ENCODE results near the gene POLDIP2. TPM values are rescaled to one million over a fixed set of nuclear protein-coding genes. Genes with fewer than 3 reads are reported as not detected.

The POLDIP2 gene
- total RNA-seq, 2 experiments from 2014 or later: 73.8 to 76.4 TPM

DNA sequence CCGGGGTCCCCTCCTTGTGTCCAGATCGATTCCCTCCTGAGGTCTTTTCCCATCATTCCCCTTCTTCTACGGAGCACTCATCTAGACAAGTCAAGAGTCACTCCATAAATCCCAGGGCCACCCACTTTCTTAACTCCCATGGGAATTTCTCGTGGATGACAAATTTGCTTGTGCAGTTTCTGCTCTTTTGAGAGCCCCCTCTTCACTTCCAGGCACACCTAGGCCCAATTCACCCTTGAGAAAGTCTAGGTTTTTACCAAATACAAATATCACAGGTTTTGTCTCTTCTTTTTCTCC, 522 bp upstream of the POLDIP2 start:
- intact Hi-C loops (cut with micrococcal nuclease): loop anchor here (1.0 to 10.0 kb wide), 3 partner anchors 13 to 187 kb away; partner anchors contain the start of genes IFT20, SARM1 and TNFAIP1
- H3K36me3 Mint-ChIP-seq: peaks cover 28% of the 10 kb centered on the region
- peak overlapping the region; percentile 79 for H3K27ac Mint-ChIP-seq
- peak overlapping the region; percentile 95 for H3K4me3 Mint-ChIP-seq
- POLR2A ChIA-PET: interaction anchor here (0.6 to 3.9 kb wide), 7 partner anchors 10 to 286 kb away, joined by 3 to 40 read pairs (median 8); partner anchors contain the start of genes IFT20, SARM1, TMEM97 and TNFAIP1
- no peaks in the 10 kb centered on the region for H3K9me3 Mint-ChIP-seq
- DNase-seq: no peak
- CTCF ChIA-PET: interaction anchor here (1.4 to 2.2 kb wide), 3 partner anchors 22 to 106 kb away, joined by 3 to 9 read pairs (median 5); partner anchors contain the start of genes IFT20 and TNFAIP1
- H3K27me3 Mint-ChIP-seq: no peaks in the 10 kb centered on the region
- H3K4me1 Mint-ChIP-seq (ENCODE audit: low read depth): peaks cover 28% of the 10 kb centered on the region

DNA sequence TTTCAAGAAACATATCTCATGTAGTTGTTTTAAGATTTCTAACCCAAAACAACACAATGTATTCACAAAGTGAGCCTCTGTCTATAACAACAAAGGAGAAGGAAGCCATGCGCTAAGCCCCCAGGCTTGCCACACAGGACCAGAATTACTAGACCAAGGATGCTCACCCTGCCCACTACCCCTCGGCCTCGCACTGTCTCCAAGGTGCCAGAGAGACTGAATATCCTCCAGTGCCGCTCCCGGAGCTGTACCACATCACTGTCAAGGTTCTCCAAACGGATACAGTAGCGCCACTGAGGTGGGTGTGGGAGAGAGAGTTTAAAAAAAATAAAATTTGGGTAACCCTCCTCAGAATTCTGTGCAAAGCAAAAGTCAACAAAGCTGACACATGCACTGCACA, 7.1 kb downstream of the POLDIP2 start:
- Mint-ChIP-seq H3K9me3 (no peaks in the 10 kb centered on the region), H3K4me3 (no peak overlapping the region), H3K27me3 (no peaks in the 10 kb centered on the region), H3K27ac (no peak overlapping the region), H3K4me1 (ENCODE audit: low read depth) (peaks cover 4% of the 10 kb centered on the region), H3K36me3 (peaks cover 47% of the 10 kb centered on the region)
- DNase-seq: no peak
- ChIA-PET CTCF (no interaction called here), POLR2A (interaction anchor here (0.6 kb wide), 1 partner anchor 83 kb away, joined by 3 read pairs; no protein-coding TSS in a partner anchor)
- intact Hi-C loops (cut with micrococcal nuclease): loop anchor here (10.0 kb wide), 1 partner anchor 195 kb away; no protein-coding TSS in a partner anchor

DNA sequence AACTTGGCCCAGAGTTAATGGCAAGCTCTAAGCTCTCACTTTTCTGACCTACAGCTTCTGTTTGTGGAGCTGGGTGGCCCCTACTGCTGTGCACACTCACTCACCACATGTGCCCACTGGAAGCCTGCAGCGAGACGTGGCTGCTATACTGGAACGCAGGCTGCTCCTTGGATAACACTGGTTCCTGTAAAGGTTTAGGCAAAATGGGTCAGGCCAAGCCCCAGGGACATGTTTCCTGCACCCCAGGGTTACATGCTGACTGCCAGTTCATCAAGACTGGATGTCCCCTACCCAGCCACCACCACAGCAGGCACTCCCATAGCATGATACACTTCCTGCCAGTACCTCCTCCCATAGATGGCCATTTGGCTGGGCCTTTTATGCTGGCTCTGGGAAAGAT, 8.3 kb downstream of the POLDIP2 start:
- H3K27ac Mint-ChIP-seq: no peak overlapping the region
- DNase-seq: no peak
- H3K9me3 Mint-ChIP-seq: no peaks in the 10 kb centered on the region
- peaks cover 42% of the 10 kb centered on the region for H3K36me3 Mint-ChIP-seq
- ChIA-PET POLR2A (interaction anchor here (1.8 kb wide), 1 partner anchor 14 kb away, joined by 9 read pairs; the partner anchor contains the start of genes IFT20 and TNFAIP1), CTCF (no interaction called here)
- H3K4me1 Mint-ChIP-seq (ENCODE audit: low read depth): no peaks in the 10 kb centered on the region
- no peaks in the 10 kb centered on the region for H3K27me3 Mint-ChIP-seq
- intact Hi-C loops (cut with micrococcal nuclease): no loop called here
- no peak overlapping the region for H3K4me3 Mint-ChIP-seq

DNA sequence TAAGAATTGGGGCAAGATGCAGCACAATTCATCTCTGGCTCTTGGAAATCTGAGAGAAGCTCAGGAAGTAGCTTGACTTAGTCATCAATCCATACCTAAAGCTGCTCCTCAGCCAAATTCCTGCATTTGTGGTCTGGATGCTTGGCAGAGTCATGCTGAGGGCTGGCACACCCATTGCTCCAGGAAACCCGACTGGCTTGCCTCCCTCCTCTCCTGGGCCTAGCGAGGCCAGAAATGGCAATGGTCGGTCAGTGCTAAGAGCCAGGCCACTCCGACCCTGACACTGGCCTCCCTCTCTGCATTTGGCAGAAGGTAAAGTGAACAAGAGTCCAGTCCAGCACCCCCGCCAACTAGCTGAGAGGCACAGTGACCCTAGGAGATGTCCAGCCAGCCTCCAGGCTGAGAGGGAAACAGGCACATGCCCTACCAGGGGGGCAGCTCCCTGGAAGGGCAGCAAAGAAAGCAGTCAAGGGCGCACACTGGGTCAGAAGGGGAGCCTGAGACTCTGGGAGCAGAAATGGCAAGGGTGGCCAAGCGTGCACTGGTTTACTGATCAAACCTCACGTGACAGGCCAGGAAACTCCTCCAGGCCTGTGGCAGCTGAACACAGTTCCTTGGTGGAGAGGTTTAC, 10.0 kb downstream of the POLDIP2 start:
- H3K27ac Mint-ChIP-seq: no peak overlapping the region
- ChIA-PET POLR2A (interaction anchor here (1.8 to 2.3 kb wide), 2 partner anchors 10 to 12 kb away, joined by 9 to 14 read pairs; partner anchors contain the start of genes IFT20, POLDIP2 and TNFAIP1), CTCF (interaction anchor here (1.3 to 1.7 kb wide), 2 partner anchors 10 to 11 kb away, joined by 3 to 5 read pairs; partner anchors contain the start of gene TNFAIP1)
- H3K4me3 Mint-ChIP-seq: no peak overlapping the region
- peaks cover 40% of the 10 kb centered on the region for H3K36me3 Mint-ChIP-seq
- no peaks in the 10 kb centered on the region for H3K9me3 Mint-ChIP-seq
- no peak for DNase-seq
- H3K27me3 Mint-ChIP-seq: no peaks in the 10 kb centered on the region
- no peaks in the 10 kb centered on the region for H3K4me1 Mint-ChIP-seq (ENCODE audit: low read depth)
- intact Hi-C loops (cut with micrococcal nuclease): no loop called here

DNA sequence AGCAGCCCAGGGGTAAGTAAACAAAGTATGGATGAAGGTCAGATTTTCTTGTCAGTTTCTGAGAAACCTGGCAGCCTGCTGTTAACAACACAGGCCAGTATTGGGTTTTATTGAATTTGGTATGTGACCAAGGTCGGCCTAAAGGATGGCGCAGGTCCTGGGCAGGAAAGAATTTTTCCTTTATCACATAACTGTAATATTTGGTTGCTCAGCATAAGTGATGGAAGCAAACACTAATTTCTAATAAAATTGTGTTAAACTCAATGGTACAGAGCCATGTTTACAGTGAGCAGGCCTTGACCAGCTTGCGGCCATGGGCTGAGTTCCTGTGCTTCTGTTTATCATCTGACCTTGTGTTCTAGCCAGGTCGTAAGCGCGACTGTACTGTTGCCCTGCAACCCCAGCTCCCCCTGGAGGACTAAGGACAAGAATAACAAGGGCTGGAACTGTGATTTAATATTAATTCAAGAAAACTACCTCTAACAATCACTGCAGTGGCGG, 10.5 kb downstream of the POLDIP2 start:
- intact Hi-C loops (cut with micrococcal nuclease): no loop called here
- Mint-ChIP-seq H3K4me3 (no peak overlapping the region), H3K36me3 (peaks cover 42% of the 10 kb centered on the region), H3K27me3 (no peaks in the 10 kb centered on the region), H3K4me1 (ENCODE audit: low read depth) (no peaks in the 10 kb centered on the region), H3K9me3 (no peaks in the 10 kb centered on the region), H3K27ac (no peak overlapping the region)
- DNase-seq: no peak
- ChIA-PET POLR2A (interaction anchor here (1.3 to 2.3 kb wide), 3 partner anchors 10 to 11 kb away, joined by 4 to 14 read pairs (median 9); partner anchors contain the start of genes IFT20, POLDIP2 and TNFAIP1), CTCF (interaction anchor here (1.3 to 1.7 kb wide), 2 partner anchors 9 to 11 kb away, joined by 3 to 5 read pairs; partner anchors contain the start of gene TNFAIP1)

DNA sequence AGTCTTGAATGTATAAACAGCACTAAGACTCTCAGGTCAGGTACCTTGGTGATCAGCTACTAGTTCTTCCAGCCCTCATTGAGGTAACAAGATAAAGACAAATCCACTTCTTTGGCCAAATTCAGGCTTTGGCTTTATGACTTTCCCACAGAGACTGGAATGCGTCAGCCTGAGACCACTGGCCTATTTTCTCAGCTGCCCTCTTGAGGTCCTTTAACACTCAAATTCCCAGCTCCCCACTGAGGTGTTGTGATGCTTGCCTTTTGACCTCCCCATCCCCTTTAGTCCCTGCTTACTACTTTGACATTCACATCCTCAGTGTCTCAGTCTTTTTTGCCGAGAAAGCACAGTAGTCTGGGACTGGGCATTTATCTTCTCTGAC, 11.1 kb downstream of the POLDIP2 start:
- POLR2A ChIA-PET: interaction anchor here (1.3 kb wide), 1 partner anchor 11 kb away, joined by 4 read pairs; the partner anchor contains the start of genes IFT20 and TNFAIP1
- Mint-ChIP-seq H3K9me3 (no peaks in the 10 kb centered on the region), H3K27ac (peak overlapping the region; percentile 23), H3K4me3 (no peak overlapping the region), H3K4me1 (ENCODE audit: low read depth) (no peaks in the 10 kb centered on the region), H3K36me3 (peaks cover 40% of the 10 kb centered on the region), H3K27me3 (no peaks in the 10 kb centered on the region)
- no peak for DNase-seq
- CTCF ChIA-PET: interaction anchor here (1.3 to 1.7 kb wide), 2 partner anchors 8 to 10 kb away, joined by 3 to 5 read pairs; partner anchors contain the start of gene TNFAIP1
- intact Hi-C loops (cut with micrococcal nuclease): no loop called here

DNA sequence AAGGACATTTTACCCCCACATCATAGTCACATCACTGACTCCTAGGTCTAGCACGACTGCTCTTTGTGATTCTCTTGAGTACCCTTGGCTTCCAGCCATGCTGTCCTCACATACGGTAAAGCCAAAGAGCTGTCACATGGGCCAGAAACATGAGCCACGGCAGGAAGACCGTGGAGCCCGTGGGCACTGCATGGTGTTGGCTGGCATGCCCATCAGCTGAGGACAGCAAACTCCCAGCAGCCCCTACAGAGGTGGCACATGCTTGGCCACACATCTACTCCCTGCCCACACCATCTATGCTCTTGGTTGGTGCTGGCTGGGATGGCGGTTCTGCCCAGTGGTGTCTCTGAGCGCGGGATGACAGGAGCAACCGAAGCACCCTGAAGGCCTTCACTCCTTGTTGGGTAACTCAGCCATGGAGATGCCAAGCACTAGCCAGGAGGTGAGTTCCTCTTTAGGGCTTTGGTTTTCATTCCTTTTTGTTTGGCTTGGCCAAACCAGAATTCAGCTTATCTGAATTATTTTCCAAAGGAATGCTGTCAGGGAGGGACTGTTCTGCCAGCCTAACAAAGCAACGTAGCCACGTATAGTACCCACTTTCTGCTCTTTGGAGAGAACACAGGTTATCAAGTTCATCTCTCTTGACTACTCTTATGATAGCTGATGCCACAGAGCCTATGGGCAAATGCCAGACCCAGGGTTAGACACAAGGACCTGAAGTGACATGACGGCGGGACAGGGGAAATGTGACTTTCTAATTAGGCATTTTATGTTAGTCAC, 11.7 kb downstream of the POLDIP2 start:
- intact Hi-C loops (cut with micrococcal nuclease): no loop called here
- CTCF ChIA-PET: interaction anchor here (0.6 to 1.7 kb wide), 2 partner anchors 8 to 10 kb away, joined by 3 to 5 read pairs; partner anchors contain the start of genes IFT20 and TNFAIP1
- Mint-ChIP-seq H3K36me3 (peaks cover 38% of the 10 kb centered on the region), H3K9me3 (no peaks in the 10 kb centered on the region), H3K4me1 (ENCODE audit: low read depth) (no peaks in the 10 kb centered on the region), H3K27me3 (no peaks in the 10 kb centered on the region), H3K4me3 (no peak overlapping the region), H3K27ac (peak overlapping the region; percentile 23)
- POLR2A ChIA-PET: interaction anchor here (0.9 to 1.3 kb wide), 2 partner anchors 10 kb away, joined by 4 to 5 read pairs; partner anchors contain the start of genes IFT20 and TNFAIP1
- no peak for DNase-seq

DNA sequence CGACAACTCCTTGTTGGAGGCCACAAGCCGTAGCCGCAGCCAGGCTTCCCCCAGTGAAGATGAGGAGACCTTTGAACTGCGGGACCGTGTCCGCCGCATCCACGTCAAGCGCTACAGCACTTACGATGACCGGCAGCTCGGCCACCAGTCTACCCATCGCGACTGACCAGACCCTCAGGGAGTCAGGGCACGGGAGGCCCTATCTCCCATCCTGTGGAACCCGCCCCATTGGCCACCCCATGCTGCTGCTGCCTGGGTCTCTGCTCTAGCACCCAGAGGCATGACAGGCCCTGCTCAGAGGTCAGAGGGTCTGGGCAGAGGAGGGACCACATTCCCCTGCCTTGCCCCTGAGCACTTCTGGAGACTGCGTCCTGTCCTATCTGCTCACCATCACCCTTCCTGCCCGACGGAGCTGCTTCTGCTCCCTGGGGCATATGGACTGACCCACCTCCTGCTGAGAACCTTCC, 12.9 kb downstream of the POLDIP2 start:
- Mint-ChIP-seq H3K36me3 (peaks cover 39% of the 10 kb centered on the region), H3K27ac (no peak overlapping the region), H3K9me3 (no peaks in the 10 kb centered on the region), H3K27me3 (no peaks in the 10 kb centered on the region), H3K4me3 (no peak overlapping the region), H3K4me1 (ENCODE audit: low read depth) (no peaks in the 10 kb centered on the region)
- CTCF ChIA-PET: no interaction called here
- intact Hi-C loops (cut with micrococcal nuclease): no loop called here
- no peak for DNase-seq
- POLR2A ChIA-PET: interaction anchor here (0.9 kb wide), 1 partner anchor 9 kb away, joined by 5 read pairs; the partner anchor contains the start of genes IFT20 and TNFAIP1

DNA sequence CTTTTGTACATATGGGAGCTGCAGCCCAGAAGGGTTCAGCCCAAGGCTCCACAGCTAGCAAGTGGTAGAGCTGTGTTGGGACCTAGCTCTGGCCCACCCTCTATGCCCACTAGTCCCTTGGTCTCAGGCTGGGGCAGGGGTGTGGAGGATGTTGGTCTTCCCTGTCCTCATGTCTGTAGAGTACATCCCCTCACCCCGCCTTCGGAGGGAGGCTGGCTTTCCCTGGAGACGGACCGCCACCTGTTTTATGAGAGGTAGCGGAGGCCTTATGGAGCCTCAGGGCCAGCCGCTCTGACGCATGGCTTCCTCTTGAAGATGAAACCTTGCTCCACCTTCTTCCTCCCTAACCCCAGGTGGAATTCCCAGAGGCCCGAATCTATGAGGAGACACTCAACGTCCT, 13.3 kb downstream of the POLDIP2 start:
- Mint-ChIP-seq H3K27me3 (no peaks in the 10 kb centered on the region), H3K4me3 (no peak overlapping the region), H3K4me1 (ENCODE audit: low read depth) (no peaks in the 10 kb centered on the region), H3K36me3 (peaks cover 38% of the 10 kb centered on the region), H3K27ac (no peak overlapping the region), H3K9me3 (no peaks in the 10 kb centered on the region)
- POLR2A ChIA-PET: no interaction called here
- intact Hi-C loops (cut with micrococcal nuclease): no loop called here
- no peak for DNase-seq
- CTCF ChIA-PET: no interaction called here

DNA sequence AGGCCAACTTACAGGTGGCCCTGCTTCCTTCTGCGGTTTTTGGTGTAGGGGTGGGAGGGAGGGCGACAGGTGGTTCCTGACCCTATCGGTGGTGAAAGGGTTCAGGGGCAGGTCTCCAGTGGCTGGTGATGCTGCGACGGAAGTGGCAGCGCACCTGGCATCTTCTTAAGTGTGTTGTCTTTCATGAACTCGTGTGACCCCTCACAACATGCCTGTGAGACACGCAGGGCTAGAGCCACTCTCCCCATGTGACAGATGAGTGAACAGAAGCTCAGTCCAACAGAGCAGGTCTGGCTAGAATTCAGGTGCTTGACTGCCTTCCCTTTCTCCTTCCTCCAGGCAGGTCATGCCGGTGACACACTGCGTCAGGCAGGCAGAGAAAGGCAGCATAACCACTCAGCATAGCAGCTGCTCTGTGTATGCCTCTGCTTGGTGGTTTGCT, 13.8 kb downstream of the POLDIP2 start:
- Mint-ChIP-seq H3K9me3 (no peaks in the 10 kb centered on the region), H3K27me3 (no peaks in the 10 kb centered on the region), H3K4me3 (no peak overlapping the region), H3K36me3 (peaks cover 33% of the 10 kb centered on the region), H3K27ac (no peak overlapping the region), H3K4me1 (ENCODE audit: low read depth) (peaks cover 3% of the 10 kb centered on the region)
- intact Hi-C loops (cut with micrococcal nuclease): no loop called here
- POLR2A ChIA-PET: no interaction called here
- CTCF ChIA-PET: no interaction called here
- DNase-seq: no peak

DNA sequence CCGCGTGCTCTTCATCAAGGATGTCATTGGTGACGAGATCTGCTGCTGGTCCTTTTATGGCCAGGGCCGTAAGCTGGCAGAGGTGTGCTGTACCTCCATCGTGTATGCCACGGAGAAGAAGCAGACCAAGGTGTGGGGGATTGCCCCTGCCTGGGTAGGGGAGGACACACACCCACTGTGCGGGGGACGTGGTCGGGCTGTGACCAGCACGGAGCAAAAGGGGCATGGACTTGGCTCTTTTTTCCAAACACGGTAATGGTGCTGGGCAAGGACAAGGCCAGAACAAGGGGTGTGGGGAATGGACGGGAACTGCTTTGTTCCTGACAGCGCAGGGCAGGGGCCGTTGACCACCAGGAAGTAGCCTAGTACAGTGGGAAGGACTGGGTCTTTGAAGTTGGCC, 15.0 kb downstream of the POLDIP2 start:
- ChIA-PET POLR2A (no interaction called here), CTCF (no interaction called here)
- DNase-seq: no peak
- intact Hi-C loops (cut with micrococcal nuclease): no loop called here
- Mint-ChIP-seq H3K4me3 (no peak overlapping the region), H3K27ac (no peak overlapping the region), H3K27me3 (no peaks in the 10 kb centered on the region), H3K9me3 (no peaks in the 10 kb centered on the region), H3K4me1 (ENCODE audit: low read depth) (peaks cover 9% of the 10 kb centered on the region), H3K36me3 (peaks cover 29% of the 10 kb centered on the region)

DNA sequence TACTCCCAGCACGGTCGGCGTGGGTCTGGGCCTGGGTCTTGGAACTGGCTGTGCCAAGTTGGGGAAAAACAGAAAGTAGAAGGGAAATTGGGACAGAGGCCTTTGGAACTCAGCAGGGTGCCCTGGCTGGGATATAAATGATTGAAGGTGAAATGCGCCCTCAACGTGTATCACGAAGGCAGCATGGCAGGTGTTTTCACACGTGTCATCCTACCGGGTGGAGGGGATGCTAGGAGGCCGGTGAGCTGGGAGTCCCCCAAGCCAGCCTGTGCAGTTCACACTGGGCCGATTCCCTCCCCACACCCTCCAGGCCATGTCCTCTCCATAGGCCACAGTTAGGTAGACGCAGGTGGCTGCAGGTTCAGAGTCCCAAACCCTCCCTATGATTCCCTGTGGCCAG, 15.8 kb downstream of the POLDIP2 start:
- Mint-ChIP-seq H3K27me3 (no peaks in the 10 kb centered on the region), H3K4me3 (no peak overlapping the region), H3K4me1 (ENCODE audit: low read depth) (peaks cover 17% of the 10 kb centered on the region), H3K36me3 (peaks cover 25% of the 10 kb centered on the region), H3K27ac (no peak overlapping the region), H3K9me3 (no peaks in the 10 kb centered on the region)
- intact Hi-C loops (cut with micrococcal nuclease): no loop called here
- CTCF ChIA-PET: no interaction called here
- POLR2A ChIA-PET: no interaction called here
- no peak for DNase-seq
